ENCODE measurements around the gene WDR83.

DNA sequence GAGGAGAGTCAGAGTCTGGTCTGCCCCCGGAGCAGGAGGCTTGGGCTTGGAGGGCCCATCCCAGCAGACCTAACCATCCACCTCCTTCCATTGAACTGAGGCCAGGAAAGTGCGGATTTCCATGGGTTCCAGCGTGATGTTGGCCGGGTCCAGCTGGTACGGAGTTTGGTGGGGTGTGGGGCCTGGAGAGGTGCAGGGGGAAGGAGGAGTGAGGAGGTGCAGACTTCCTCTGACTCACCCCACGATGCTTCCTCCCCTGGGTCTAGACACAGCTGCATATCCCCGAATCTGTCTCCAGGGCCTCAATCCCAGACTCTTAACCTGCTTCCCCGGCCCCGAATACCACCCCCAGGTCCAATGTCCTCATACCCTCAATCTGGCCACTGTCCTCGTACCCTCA, 20.1 kb upstream of the WDR83 start:
- TF ChIP-seq, protein P1, sequence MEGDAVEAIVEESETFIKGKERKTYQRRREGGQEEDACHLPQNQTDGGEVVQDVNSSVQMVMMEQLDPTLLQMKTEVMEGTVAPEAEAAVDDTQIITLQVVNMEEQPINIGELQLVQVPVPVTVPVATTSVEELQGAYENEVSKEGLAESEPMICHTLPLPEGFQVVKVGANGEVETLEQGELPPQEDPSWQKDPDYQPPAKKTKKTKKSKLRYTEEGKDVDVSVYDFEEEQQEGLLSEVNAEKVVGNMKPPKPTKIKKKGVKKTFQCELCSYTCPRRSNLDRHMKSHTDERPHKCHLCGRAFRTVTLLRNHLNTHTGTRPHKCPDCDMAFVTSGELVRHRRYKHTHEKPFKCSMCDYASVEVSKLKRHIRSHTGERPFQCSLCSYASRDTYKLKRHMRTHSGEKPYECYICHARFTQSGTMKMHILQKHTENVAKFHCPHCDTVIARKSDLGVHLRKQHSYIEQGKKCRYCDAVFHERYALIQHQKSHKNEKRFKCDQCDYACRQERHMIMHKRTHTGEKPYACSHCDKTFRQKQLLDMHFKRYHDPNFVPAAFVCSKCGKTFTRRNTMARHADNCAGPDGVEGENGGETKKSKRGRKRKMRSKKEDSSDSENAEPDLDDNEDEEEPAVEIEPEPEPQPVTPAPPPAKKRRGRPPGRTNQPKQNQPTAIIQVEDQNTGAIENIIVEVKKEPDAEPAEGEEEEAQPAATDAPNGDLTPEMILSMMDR (IDR thresholded peaks at IDR 0.05), result no peak
- no peak for TF ChIP-seq POLR2A (IDR thresholded peaks at IDR 0.05)

Measured in esophagus squamous epithelium (tissue), 4 donors.